ENCODE results near the gene ATP9B. TPM values are rescaled to one million over a fixed set of nuclear protein-coding genes. Genes with fewer than 3 reads are reported as not detected.

Gene ATP9B
- total RNA-seq, 1 experiment from 2014 or later = 44.4 TPM

- H3K4me1 ChIP-seq (ENCODE audit: control insufficient read depth, insufficient read depth, low read length) = no peaks in the 10 kb centered on the region; the same call in 1 of the 2 replicates
- no peaks in the 10 kb centered on the region for H3K9me3 ChIP-seq (ENCODE audit: control insufficient read depth, insufficient read depth, low read depth, low read length)
- ChIA-PET POLR2A (no interaction called here), CTCF (interaction anchor here (0.7 kb wide), 1 partner anchor 235 kb away, joined by 7 read pairs; no protein-coding TSS in a partner anchor)
- H3K4me3 ChIP-seq (ENCODE audit: low read depth in 2 of 2, low read length in 2 of 2) = no peak overlapping the region
- intact Hi-C loops (cut with micrococcal nuclease; ENCODE audit: unreplicated experiment) (no loop called here), in situ Hi-C loops (cut with HindIII; ENCODE audit: low pct_unique_long_range_greater_than_20kb, low sequenced_read_pairs) (no loop called here)
- H3K36me3 ChIP-seq (ENCODE audit: control insufficient read depth, insufficient read depth, low read length) = no peaks in the 10 kb centered on the region
- no peak for ATAC-seq
- DNase-seq (ENCODE audit: low read depth, low spot score) = no peak
- no TSS peak for BruUV-seq (replicated peaks)
- H3K27ac ChIP-seq (ENCODE audit: low read length) = no peak overlapping the region
- TF ChIP-seq SIN3A (IDR thresholded peaks at IDR 0.05; ENCODE audit: borderline replicate concordance, insufficient read depth, low read depth, low read length) (no peak), POLR2AphosphoS5 (IDR thresholded peaks at IDR 0.05; ENCODE audit: low read depth, low read length) (no peak), TCF7L2 (IDR thresholded peaks at IDR 0.05; ENCODE audit: low read depth, low read length) (no peak)
- TF ChIP-seq, protein P1, sequence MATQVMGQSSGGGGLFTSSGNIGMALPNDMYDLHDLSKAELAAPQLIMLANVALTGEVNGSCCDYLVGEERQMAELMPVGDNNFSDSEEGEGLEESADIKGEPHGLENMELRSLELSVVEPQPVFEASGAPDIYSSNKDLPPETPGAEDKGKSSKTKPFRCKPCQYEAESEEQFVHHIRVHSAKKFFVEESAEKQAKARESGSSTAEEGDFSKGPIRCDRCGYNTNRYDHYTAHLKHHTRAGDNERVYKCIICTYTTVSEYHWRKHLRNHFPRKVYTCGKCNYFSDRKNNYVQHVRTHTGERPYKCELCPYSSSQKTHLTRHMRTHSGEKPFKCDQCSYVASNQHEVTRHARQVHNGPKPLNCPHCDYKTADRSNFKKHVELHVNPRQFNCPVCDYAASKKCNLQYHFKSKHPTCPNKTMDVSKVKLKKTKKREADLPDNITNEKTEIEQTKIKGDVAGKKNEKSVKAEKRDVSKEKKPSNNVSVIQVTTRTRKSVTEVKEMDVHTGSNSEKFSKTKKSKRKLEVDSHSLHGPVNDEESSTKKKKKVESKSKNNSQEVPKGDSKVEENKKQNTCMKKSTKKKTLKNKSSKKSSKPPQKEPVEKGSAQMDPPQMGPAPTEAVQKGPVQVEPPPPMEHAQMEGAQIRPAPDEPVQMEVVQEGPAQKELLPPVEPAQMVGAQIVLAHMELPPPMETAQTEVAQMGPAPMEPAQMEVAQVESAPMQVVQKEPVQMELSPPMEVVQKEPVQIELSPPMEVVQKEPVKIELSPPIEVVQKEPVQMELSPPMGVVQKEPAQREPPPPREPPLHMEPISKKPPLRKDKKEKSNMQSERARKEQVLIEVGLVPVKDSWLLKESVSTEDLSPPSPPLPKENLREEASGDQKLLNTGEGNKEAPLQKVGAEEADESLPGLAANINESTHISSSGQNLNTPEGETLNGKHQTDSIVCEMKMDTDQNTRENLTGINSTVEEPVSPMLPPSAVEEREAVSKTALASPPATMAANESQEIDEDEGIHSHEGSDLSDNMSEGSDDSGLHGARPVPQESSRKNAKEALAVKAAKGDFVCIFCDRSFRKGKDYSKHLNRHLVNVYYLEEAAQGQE (IDR thresholded peaks at IDR 0.05; ENCODE audit: insufficient read depth in 1 of 2, low read depth in 2 of 2, low read length in 1 of 2) = no peak
- TF ChIP-seq, protein P2, sequence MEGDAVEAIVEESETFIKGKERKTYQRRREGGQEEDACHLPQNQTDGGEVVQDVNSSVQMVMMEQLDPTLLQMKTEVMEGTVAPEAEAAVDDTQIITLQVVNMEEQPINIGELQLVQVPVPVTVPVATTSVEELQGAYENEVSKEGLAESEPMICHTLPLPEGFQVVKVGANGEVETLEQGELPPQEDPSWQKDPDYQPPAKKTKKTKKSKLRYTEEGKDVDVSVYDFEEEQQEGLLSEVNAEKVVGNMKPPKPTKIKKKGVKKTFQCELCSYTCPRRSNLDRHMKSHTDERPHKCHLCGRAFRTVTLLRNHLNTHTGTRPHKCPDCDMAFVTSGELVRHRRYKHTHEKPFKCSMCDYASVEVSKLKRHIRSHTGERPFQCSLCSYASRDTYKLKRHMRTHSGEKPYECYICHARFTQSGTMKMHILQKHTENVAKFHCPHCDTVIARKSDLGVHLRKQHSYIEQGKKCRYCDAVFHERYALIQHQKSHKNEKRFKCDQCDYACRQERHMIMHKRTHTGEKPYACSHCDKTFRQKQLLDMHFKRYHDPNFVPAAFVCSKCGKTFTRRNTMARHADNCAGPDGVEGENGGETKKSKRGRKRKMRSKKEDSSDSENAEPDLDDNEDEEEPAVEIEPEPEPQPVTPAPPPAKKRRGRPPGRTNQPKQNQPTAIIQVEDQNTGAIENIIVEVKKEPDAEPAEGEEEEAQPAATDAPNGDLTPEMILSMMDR (IDR thresholded peaks at IDR 0.05) = no peak
- no peaks in the 10 kb centered on the region for H3K27me3 ChIP-seq (ENCODE audit: control insufficient read depth, insufficient read depth, low read length)
These were observed 308.1 kb downstream of the ATP9B start for GRCh38 chr18:79377187-79377891.

DNA sequence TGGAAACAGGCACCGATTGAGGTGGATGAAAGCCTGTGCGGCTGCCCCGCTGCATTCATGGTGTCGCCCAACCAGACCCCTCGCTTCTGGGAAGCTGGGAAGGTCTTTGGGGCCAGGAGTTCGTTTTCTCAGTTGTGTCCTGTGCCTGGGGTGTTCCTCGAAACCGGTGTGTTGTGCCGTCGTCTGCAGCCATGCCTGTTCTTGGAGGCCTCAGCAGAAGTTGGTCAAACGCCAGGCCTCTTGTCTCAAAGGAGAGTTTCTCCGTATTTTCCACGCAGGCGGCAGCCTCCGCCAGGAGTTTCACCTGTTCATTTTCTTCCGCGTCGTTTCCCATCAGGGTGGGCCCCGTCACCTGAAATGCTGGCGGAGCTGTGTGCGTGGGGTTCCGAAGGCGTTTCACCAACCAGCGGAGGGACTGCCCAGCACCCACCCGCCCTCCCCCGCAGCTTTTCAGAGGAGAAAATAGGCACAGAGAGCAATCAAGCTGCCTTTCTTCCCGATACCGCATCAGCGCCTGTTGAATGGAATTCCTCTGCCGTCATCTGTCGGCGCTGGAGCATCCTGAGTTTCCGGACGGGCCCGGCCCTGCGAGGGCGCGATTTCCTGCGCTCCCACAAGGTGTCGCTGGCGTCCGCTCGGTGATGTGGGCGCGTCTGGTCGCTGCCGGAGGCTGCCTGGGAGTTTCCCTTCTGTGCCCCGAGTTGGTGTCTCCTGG, 309.5 kb downstream of the ATP9B start:
- ChIA-PET POLR2A (no interaction called here), CTCF (interaction anchor here (0.5 to 1.3 kb wide), 7 partner anchors 10 to 480 kb away, joined by 3 to 7 read pairs (median 3); no protein-coding TSS in a partner anchor)
- TF ChIP-seq, protein P1 (IDR thresholded peaks at IDR 0.05; ENCODE audit: insufficient read depth in 1 of 2, low read depth in 2 of 2, low read length in 1 of 2) = 0 out of 4 replicates have a peak, but pooled peaks of 1 of the 2 experiments have one; percentile 46
- TF ChIP-seq SIN3A (IDR thresholded peaks at IDR 0.05; ENCODE audit: borderline replicate concordance, insufficient read depth, low read depth, low read length) (no peak), POLR2AphosphoS5 (IDR thresholded peaks at IDR 0.05; ENCODE audit: low read depth, low read length) (no peak; the same call in 1 of the 2 replicates)
- TF ChIP-seq, protein P2 (IDR thresholded peaks at IDR 0.05) = no peak
- Histone ChIP-seq H3K4me1 (ENCODE audit: control insufficient read depth, insufficient read depth, low read length) (no peaks in the 10 kb centered on the region; the same call in 1 of the 2 replicates), H3K9me3 (ENCODE audit: control insufficient read depth, insufficient read depth, low read depth, low read length) (no peaks in the 10 kb centered on the region), H3K27me3 (ENCODE audit: control insufficient read depth, insufficient read depth, low read length) (no peaks in the 10 kb centered on the region; the same call in 1 of the 2 replicates), H3K4me3 (ENCODE audit: low read depth in 2 of 2, low read length in 2 of 2) (no peak overlapping the region), H3K27ac (ENCODE audit: low read length) (no peak overlapping the region), H3K36me3 (ENCODE audit: control insufficient read depth, insufficient read depth, low read length) (no peaks in the 10 kb centered on the region)
- DNase-seq (ENCODE audit: low read depth, low spot score) (no peak), ATAC-seq (peak; percentile 82)
- in situ Hi-C loops (cut with HindIII; ENCODE audit: low pct_unique_long_range_greater_than_20kb, low sequenced_read_pairs) (no loop called here), intact Hi-C loops (cut with micrococcal nuclease; ENCODE audit: unreplicated experiment) (no loop called here)
- no TSS peak for BruUV-seq (replicated peaks)

Data from Panc1 (cell line).